Activated CD8-positive, alpha-beta memory T cell treated with anti-CD3 and anti-CD28 coated beads for 1 hour (primary cell): Measurements from ENCODE around the gene TRIM2.

Experiments used
- DNase-seq, 2 donors: peaks; one replicate each; pipeline ENCODE4 v3.0.0-alpha.2; 2020; ENCODE audit warnings: low read depth in 1 of 2; ENCODE audit errors: extremely low read depth in 1 of 2

The TRIM2 gene

GRCh38 chr4:153221783-153222706, 17.8 kb downstream of the TRIM2 start:
- no peak for DNase-seq

- no peak for DNase-seq
Measured at GRCh38 chr4:153222707-153223426, 18.6 kb downstream of the TRIM2 start.

- DNase-seq = no peak
Measured at GRCh38 chr4:153223427-153223801, 19.2 kb downstream of the TRIM2 start.

- no peak for DNase-seq
Measured at GRCh38 chr4:153223930-153224329, 19.7 kb downstream of the TRIM2 start.

GRCh38 chr4:153224474-153224873, 20.2 kb downstream of the TRIM2 start:
- no peak for DNase-seq

- DNase-seq = no peak
Measured at GRCh38 chr4:153227469-153228075, 23.3 kb downstream of the TRIM2 start.

- DNase-seq = no peak
Measured at GRCh38 chr4:153228512-153229140, 24.4 kb downstream of the TRIM2 start.

GRCh38 chr4:153229545-153229944, 25.3 kb downstream of the TRIM2 start:
- DNase-seq = no peak

- DNase-seq = no peak
Measured at GRCh38 chr4:153232768-153233167, 28.5 kb downstream of the TRIM2 start.

GRCh38 chr4:153233761-153234371, 29.6 kb downstream of the TRIM2 start:
- DNase-seq = no peak

GRCh38 chr4:153234885-153235284, 30.6 kb downstream of the TRIM2 start:
- no peak for DNase-seq

GRCh38 chr4:153238135-153238919, 34.1 kb downstream of the TRIM2 start:
- DNase-seq = no peak

- no peak for DNase-seq
Measured at GRCh38 chr4:153239409-153239808, 35.2 kb downstream of the TRIM2 start.

- no peak for DNase-seq
Measured at GRCh38 chr4:153241295-153241694, 37.1 kb downstream of the TRIM2 start.

- DNase-seq = no peak
Measured at GRCh38 chr4:153241970-153242838, 38.0 kb downstream of the TRIM2 start.

GRCh38 chr4:153242839-153243324, 38.6 kb downstream of the TRIM2 start:
- DNase-seq = no peak

- DNase-seq = no peak
Measured at GRCh38 chr4:153243468-153243867, 39.2 kb downstream of the TRIM2 start.

GRCh38 chr4:153244969-153245368, 40.7 kb downstream of the TRIM2 start:
- DNase-seq = no peak

GRCh38 chr4:153245775-153246174, 41.5 kb downstream of the TRIM2 start:
- DNase-seq = no peak
